ENCODE data around the gene KRTAP12-4.
"Not testable (repeated sequence)": the region's sequence is repeated elsewhere in the genome, so short reads cannot be mapped to it uniquely, and the experiment has no call there.

Gene KRTAP12-4

DNA sequence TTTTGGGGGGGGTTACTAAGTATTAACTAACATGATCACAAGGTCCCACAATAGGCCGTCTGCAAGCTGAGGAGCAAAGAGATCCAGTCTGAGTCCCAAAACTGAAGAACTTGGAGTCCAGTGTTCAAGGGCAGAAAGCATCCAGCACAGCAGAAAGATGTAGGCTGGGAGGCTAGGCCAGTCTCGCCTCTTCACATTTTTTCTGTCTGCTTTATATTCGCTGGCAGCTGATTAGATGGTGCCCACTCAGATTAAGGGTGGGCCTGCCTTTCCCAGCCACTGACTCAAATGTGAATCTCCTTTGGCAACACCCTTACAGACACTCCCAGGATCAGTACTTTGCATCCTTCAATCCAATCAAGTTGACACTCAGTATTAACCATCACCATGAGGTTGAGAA, 35.3 kb upstream of the KRTAP12-4 start:
- not testable (repeated sequence) for H3K79me1 ChIP-seq (ENCODE audit: low read length); H4K12ac ChIP-seq (ENCODE audit: low read depth, low read length); H3K27me3 ChIP-seq (ENCODE audit: insufficient read depth, low read length); H4K8ac ChIP-seq (ENCODE audit: low read depth, low read length); H3K79me2 ChIP-seq (ENCODE audit: control insufficient read depth, insufficient read depth, low read length, poor library complexity); H3K36me3 ChIP-seq (ENCODE audit: control insufficient read depth in 1 of 2, insufficient read depth in 2 of 2, low read length in 2 of 2); H3K4me3 ChIP-seq (ENCODE audit: low read depth, low read length); H2BK120ac ChIP-seq (ENCODE audit: insufficient read depth, low read length, poor library complexity); H2AK5ac ChIP-seq (ENCODE audit: low read length); H3K4ac ChIP-seq (ENCODE audit: low read depth, low read length); H3K14ac ChIP-seq (ENCODE audit: low read length); DNase-seq; H3K18ac ChIP-seq (ENCODE audit: low read length); H3K4me2 ChIP-seq (ENCODE audit: low read length); H3K9ac ChIP-seq (ENCODE audit: low read length); H3K9me3 ChIP-seq (ENCODE audit: insufficient read depth, low read depth, low read length); H3K23ac ChIP-seq (ENCODE audit: low read length); H2BK5ac ChIP-seq (ENCODE audit: low read depth, low read length, poor library complexity); H2AFZ ChIP-seq (ENCODE audit: insufficient read depth, low read length, poor library complexity); H3K27ac ChIP-seq (ENCODE audit: low read depth, low read length); H3K4me1 ChIP-seq (ENCODE audit: control insufficient read depth in 1 of 2, insufficient read depth in 2 of 2, low read length in 2 of 2); H4K91ac ChIP-seq (ENCODE audit: low read depth, low read length); H2BK12ac ChIP-seq (ENCODE audit: low read length)
- no CpG with 5 or more reads among the region's 3 CpGs for WGBS (ENCODE audit: extremely low coverage, insufficient coverage, insufficient read length)

DNA sequence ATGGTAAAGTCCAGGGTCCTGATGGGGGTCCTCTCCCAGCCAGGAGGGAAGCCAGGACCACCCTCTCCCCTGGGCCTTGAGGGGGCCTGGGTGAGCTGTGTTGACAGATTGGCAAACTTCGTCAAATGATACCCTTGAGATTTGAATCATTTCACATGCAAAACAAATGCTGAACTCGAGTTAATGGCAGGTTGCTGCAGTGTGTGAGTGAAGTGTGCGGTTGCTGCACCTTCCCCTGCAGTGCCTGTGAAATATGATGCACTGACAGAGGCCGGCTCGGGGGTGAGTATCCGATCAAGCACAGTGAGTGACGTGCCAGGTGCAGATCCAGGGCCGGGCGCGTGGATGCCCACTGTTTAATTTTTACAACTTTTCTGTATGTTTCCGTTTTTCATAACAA, 33.2 kb upstream of the KRTAP12-4 start:
- H3K23ac ChIP-seq (ENCODE audit: low read length): no peak overlapping the region
- no peak overlapping the region for H2AFZ ChIP-seq (ENCODE audit: insufficient read depth, low read length, poor library complexity)
- DNase-seq: no peak
- H3K79me2 ChIP-seq (ENCODE audit: control insufficient read depth, insufficient read depth, low read length, poor library complexity): no peaks in the 10 kb centered on the region
- H2BK5ac ChIP-seq (ENCODE audit: low read depth, low read length, poor library complexity): no peak overlapping the region
- no peaks in the 10 kb centered on the region for H3K27me3 ChIP-seq (ENCODE audit: insufficient read depth, low read length)
- H3K9ac ChIP-seq (ENCODE audit: low read length): no peak overlapping the region
- H3K4ac ChIP-seq (ENCODE audit: low read depth, low read length): no peak overlapping the region
- no peak overlapping the region for H2AK5ac ChIP-seq (ENCODE audit: low read length)
- H3K4me3 ChIP-seq (ENCODE audit: low read depth, low read length): no peak overlapping the region
- H3K4me1 ChIP-seq (ENCODE audit: control insufficient read depth in 1 of 2, insufficient read depth in 2 of 2, low read length in 2 of 2): no peaks in the 10 kb centered on the region
- no peak overlapping the region for H4K12ac ChIP-seq (ENCODE audit: low read depth, low read length)
- no peak overlapping the region for H3K18ac ChIP-seq (ENCODE audit: low read length)
- no peaks in the 10 kb centered on the region for H3K79me1 ChIP-seq (ENCODE audit: low read length)
- no peak overlapping the region for H3K14ac ChIP-seq (ENCODE audit: low read length)
- no peak overlapping the region for H4K91ac ChIP-seq (ENCODE audit: low read depth, low read length)
- no peak overlapping the region for H2BK120ac ChIP-seq (ENCODE audit: insufficient read depth, low read length, poor library complexity)
- no peak overlapping the region for H3K27ac ChIP-seq (ENCODE audit: low read depth, low read length)
- no peaks in the 10 kb centered on the region for H3K36me3 ChIP-seq (ENCODE audit: control insufficient read depth in 1 of 2, insufficient read depth in 2 of 2, low read length in 2 of 2)
- no peak overlapping the region for H2BK12ac ChIP-seq (ENCODE audit: low read length)
- H3K4me2 ChIP-seq (ENCODE audit: low read length): no peak overlapping the region
- H3K9me3 ChIP-seq (ENCODE audit: insufficient read depth, low read depth, low read length): peaks cover 2% of the 10 kb centered on the region
- no CpG with 5 or more reads among the region's 11 CpGs for WGBS (ENCODE audit: extremely low coverage, insufficient coverage, insufficient read length)
- no peak overlapping the region for H4K8ac ChIP-seq (ENCODE audit: low read depth, low read length)

DNA sequence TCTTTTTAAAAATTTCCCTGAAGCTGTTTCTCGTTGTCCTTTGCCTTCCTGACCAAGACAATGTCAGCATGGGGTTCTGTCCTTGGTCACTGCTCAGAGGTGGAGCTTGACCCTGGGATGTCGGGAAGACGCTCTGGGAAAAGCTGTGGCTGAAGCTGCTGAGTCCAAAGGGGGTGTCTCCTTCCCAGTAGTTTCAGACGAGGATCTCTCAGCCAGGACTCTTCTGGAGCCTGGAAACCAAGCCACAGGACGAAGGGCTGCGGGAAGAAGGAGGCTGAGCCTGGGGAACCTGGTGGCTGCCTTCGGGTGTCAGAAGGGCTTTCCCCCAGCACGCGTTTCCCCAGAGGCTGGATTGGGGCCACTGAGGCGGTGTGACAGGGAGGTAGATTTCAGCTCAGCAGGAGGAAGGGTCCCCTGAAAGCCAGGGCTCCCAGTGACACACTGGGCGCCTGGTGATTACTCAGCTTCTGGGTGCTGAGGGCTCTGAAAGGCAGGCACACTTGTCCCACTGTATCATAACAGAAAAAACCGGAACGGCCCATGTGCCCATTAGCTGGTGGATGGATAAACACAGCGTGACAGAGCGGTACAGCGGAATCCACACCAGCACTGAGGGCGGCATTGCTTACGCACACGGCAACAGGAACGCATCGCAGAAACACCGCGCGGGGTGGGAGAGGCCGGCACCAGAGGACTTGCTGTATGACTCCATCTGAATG, 32.5 kb upstream of the KRTAP12-4 start:
- no peaks in the 10 kb centered on the region for H3K36me3 ChIP-seq (ENCODE audit: control insufficient read depth in 1 of 2, insufficient read depth in 2 of 2, low read length in 2 of 2)

DNA sequence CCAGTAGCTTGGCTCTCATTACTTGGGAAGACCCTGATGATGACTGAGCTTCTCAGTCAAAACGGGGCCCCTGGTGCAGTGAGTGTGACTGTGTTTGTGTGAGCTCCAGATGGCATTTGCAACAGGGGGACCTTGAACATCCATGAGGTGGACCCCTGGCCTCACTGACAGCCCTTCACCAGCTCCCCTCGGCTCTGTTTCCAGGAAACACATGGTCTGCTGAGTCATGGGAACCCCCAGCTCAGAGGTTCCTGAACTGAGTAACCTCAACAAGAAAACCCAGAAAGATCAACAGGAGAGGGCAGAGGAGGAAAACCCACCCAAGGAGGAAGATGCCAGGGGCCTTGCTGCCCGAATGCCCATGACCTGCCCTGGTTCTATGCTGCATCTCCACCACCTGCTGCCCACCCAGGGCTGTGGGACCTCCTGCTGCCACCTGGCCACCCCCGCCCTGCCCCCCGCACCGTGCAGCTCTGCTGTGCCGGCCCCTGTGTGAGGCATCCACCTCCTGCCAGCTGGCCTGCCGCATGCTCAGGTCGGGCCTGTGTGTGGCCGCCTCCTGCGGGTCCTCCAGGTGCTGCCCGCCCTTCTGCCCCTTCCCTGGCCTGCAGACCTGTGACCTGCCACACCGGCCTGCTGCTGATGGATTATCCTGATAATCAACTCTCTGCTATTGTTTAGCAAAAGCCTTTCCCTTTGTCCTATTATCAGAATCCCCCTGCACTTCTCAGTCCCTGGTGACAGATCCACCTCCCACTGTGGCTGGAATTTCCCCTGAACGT, 31.7 kb upstream of the KRTAP12-4 start:
- H3K79me2 ChIP-seq (ENCODE audit: control insufficient read depth, insufficient read depth, low read length, poor library complexity): no peaks in the 10 kb centered on the region
- H3K23ac ChIP-seq (ENCODE audit: low read length): no peak overlapping the region
- WGBS (ENCODE audit: extremely low coverage, insufficient coverage, insufficient read length): no CpG with 5 or more reads among the region's 14 CpGs
- no peak overlapping the region for H4K12ac ChIP-seq (ENCODE audit: low read depth, low read length)
- no peak overlapping the region for H3K18ac ChIP-seq (ENCODE audit: low read length)
- H3K4me2 ChIP-seq (ENCODE audit: low read length): no peak overlapping the region
- H3K14ac ChIP-seq (ENCODE audit: low read length): no peak overlapping the region
- no peak overlapping the region for H2BK12ac ChIP-seq (ENCODE audit: low read length)
- no peak overlapping the region for H3K27ac ChIP-seq (ENCODE audit: low read depth, low read length)
- H3K79me1 ChIP-seq (ENCODE audit: low read length): no peaks in the 10 kb centered on the region
- no peak overlapping the region for H2BK120ac ChIP-seq (ENCODE audit: insufficient read depth, low read length, poor library complexity)
- no peak overlapping the region for H2AK5ac ChIP-seq (ENCODE audit: low read length)
- H3K27me3 ChIP-seq (ENCODE audit: insufficient read depth, low read length): no peaks in the 10 kb centered on the region
- no peak overlapping the region for H3K9ac ChIP-seq (ENCODE audit: low read length)
- no peak overlapping the region for H4K8ac ChIP-seq (ENCODE audit: low read depth, low read length)
- no peak overlapping the region for H2AFZ ChIP-seq (ENCODE audit: insufficient read depth, low read length, poor library complexity)
- H4K91ac ChIP-seq (ENCODE audit: low read depth, low read length): no peak overlapping the region
- H3K4me1 ChIP-seq (ENCODE audit: control insufficient read depth in 1 of 2, insufficient read depth in 2 of 2, low read length in 2 of 2): no peaks in the 10 kb centered on the region
- no peak overlapping the region for H3K4me3 ChIP-seq (ENCODE audit: low read depth, low read length)
- DNase-seq: no peak
- H3K36me3 ChIP-seq (ENCODE audit: control insufficient read depth in 1 of 2, insufficient read depth in 2 of 2, low read length in 2 of 2): no peaks in the 10 kb centered on the region
- H3K4ac ChIP-seq (ENCODE audit: low read depth, low read length): no peak overlapping the region
- H3K9me3 ChIP-seq (ENCODE audit: insufficient read depth, low read depth, low read length): peaks cover 2% of the 10 kb centered on the region
- H2BK5ac ChIP-seq (ENCODE audit: low read depth, low read length, poor library complexity): no peak overlapping the region

More for the DNA sequence above, 32.5 kb upstream of the KRTAP12-4 start:
- H3K9ac ChIP-seq (ENCODE audit: low read length): no peak overlapping the region
- H3K4me1 ChIP-seq (ENCODE audit: control insufficient read depth in 1 of 2, insufficient read depth in 2 of 2, low read length in 2 of 2): no peaks in the 10 kb centered on the region
- H3K14ac ChIP-seq (ENCODE audit: low read length): no peak overlapping the region
- H2BK5ac ChIP-seq (ENCODE audit: low read depth, low read length, poor library complexity): no peak overlapping the region
- no peak overlapping the region for H2BK120ac ChIP-seq (ENCODE audit: insufficient read depth, low read length, poor library complexity)
- no peak overlapping the region for H4K12ac ChIP-seq (ENCODE audit: low read depth, low read length)
- H3K27ac ChIP-seq (ENCODE audit: low read depth, low read length): no peak overlapping the region
- H3K4me2 ChIP-seq (ENCODE audit: low read length): no peak overlapping the region
- H2AFZ ChIP-seq (ENCODE audit: insufficient read depth, low read length, poor library complexity): no peak overlapping the region
- H3K23ac ChIP-seq (ENCODE audit: low read length): no peak overlapping the region
- H3K18ac ChIP-seq (ENCODE audit: low read length): no peak overlapping the region
- H2AK5ac ChIP-seq (ENCODE audit: low read length): no peak overlapping the region
- H4K91ac ChIP-seq (ENCODE audit: low read depth, low read length): no peak overlapping the region
- no peak overlapping the region for H3K4me3 ChIP-seq (ENCODE audit: low read depth, low read length)
- no peak overlapping the region for H4K8ac ChIP-seq (ENCODE audit: low read depth, low read length)
- no peaks in the 10 kb centered on the region for H3K79me2 ChIP-seq (ENCODE audit: control insufficient read depth, insufficient read depth, low read length, poor library complexity)
- H2BK12ac ChIP-seq (ENCODE audit: low read length): no peak overlapping the region
- DNase-seq: no peak
- no peaks in the 10 kb centered on the region for H3K79me1 ChIP-seq (ENCODE audit: low read length)
- no CpG with 5 or more reads among the region's 25 CpGs for WGBS (ENCODE audit: extremely low coverage, insufficient coverage, insufficient read length)
- no peak overlapping the region for H3K4ac ChIP-seq (ENCODE audit: low read depth, low read length)
- no peaks in the 10 kb centered on the region for H3K27me3 ChIP-seq (ENCODE audit: insufficient read depth, low read length)
- peaks cover 2% of the 10 kb centered on the region for H3K9me3 ChIP-seq (ENCODE audit: insufficient read depth, low read depth, low read length)

Data from trophoblast cell (in vitro differentiated cells and primary cell).